GM12872 (cell line): ENCODE measurements around the gene TSTD1.

Experiments used
- CTCF ChIP-seq: IDR thresholded peaks from 3 replicates; pipeline ENCODE4 v1.5.1; 2011; ENCODE audit warnings: low read depth, mild to moderate bottlenecking, low read length, moderate library complexity; ENCODE audit not compliant: insufficient read depth

TSTD1 gene

DNA sequence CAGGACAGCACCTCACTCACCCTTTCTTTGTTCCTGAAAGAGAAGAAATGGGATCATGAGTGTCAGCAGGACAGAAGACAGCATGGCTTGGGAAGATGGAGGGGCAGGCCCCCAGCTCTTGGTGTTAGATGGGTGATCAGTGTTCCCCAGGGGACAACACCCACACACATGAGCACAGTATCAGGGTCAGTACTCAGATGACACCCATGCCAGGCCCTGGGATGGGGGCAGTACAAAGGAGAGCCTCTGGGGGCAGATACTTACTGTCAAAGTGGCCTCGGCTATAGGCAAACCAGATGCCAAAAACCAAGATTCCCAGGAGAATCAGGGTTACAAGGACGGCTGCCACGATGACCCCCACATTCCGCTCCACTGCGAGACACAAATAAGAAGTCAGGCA, 39.4 kb downstream of the TSTD1 start:
- TF ChIP-seq CTCF = peak; percentile 24; the same call in 1 of the 3 replicates

GRCh38 chr1:160997323-160998038, 41.3 kb downstream of the TSTD1 start:
- peak; percentile 74 for TF ChIP-seq CTCF

- no peak for TF ChIP-seq CTCF
Observed at GRCh38 chr1:160996178-160996577, 42.6 kb downstream of the TSTD1 start.

GRCh38 chr1:160993544-160994193, 45.1 kb downstream of the TSTD1 start:
- TF ChIP-seq CTCF = no peak
